GM18508 (cell line): ENCODE results near the gene NOP9.

Source experiments
- ATAC-seq: cut with Tn5 transposase; IDR thresholded peaks from one replicate; pipeline ENCODE4 v1.9.1; 2021; ENCODE audit warnings: moderate number of reproducible peaks; ENCODE audit not compliant: insufficient read depth, unreplicated experiment

Gene NOP9, protein sequence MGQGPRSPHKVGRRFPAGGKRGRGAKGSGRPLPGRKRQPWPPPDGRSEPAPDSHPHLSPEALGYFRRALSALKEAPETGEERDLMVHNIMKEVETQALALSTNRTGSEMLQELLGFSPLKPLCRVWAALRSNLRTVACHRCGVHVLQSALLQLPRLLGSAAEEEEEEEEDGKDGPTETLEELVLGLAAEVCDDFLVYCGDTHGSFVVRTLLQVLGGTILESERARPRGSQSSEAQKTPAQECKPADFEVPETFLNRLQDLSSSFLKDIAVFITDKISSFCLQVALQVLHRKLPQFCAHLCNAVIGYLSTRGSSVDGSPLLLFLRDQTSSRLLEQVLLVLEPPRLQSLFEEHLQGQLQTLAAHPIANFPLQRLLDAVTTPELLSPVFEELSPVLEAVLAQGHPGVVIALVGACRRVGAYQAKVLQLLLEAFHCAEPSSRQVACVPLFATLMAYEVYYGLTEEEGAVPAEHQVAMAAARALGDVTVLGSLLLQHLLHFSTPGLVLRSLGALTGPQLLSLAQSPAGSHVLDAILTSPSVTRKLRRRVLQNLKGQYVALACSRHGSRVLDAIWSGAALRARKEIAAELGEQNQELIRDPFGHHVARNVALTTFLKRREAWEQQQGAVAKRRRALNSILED

DNA sequence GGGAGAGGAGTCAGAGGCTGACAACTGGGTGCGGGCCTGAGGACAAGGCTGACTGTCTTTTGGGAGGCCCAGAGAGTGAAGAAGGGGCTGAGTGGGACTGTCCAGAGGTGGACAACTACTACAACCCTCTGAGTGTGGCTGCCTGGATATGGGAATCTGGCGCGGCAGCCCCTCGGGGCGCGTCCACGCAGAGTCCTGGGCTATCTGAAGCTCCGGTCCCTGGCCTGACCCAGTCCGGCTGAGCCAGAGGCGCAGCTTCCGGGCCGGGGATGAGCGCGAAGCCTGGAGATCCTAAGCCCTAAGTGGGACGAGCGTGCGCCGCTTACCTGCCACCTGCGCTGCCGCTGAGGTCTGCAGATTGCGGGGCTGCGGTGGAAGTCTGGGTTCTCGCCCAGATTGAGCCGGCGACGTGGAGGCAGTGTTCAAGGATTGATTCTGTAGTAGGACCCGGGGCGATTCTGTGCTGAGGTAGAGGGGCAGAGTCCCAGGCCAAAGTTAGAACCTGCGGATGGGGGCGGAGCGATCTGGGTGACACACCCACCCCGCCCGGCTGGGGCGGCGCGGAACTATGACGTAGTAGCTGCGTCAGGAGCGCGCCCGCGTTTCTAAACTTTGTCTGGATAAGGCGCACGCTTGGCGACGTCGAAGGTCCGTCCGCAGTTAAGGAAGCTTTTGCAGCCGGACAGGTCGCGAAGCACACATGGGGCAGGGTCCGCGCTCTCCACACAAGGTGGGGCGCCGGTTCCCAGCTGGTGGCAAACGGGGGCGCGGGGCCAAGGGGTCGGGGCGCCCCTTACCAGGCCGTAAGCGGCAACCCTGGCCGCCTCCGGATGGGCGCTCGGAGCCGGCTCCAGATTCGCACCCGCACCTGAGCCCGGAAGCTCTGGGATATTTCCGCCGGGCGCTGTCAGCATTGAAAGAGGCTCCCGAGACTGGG is at the start of gene NOP9, which contains the start of gene DHRS1:
NOP9 (plus strand) TSS at position 596 of the 937 bp plus-strand sequence; CDS start at position 701, 105 bp downstream.
DHRS1 (minus strand) TSS at position 526 of the 937 bp plus-strand sequence. CDS start 674 bp downstream, outside the sequence.
- no peak for ATAC-seq

GRCh38 chr14:24250354-24250753 is 49.3 kb upstream of the NOP9 start:
- ATAC-seq, result no peak

DNA sequence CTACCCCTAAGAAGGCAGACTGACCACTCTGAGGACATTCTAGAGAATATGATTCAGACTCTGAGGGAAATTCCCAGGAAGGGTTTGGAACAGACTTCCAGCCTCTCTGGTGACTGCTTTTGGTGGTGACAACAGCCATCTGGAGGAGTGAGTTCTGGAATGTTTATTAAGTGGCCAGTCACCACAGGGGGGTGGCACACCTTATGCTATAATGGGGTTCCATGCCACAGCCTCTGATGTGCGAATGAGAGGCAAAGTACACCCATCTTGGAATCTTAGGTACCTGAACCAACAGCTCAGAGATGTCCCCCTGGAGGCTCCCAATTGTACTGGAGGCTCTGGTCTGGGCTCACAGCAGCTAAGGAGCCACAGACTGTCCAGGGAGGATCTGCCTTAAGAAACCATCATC is 47.8 kb upstream of the NOP9 start:
- ATAC-seq, result no peak

- ATAC-seq, result no peak
These were observed 47.1 kb upstream of the NOP9 start for GRCh38 chr14:24252289-24253124.

- ATAC-seq, result no peak
These were observed 45.7 kb upstream of the NOP9 start for GRCh38 chr14:24253936-24254335.

GRCh38 chr14:24254630-24255392 is 44.8 kb upstream of the NOP9 start:
- ATAC-seq, result no peak

- ATAC-seq, result no peak
These were observed 44.2 kb upstream of the NOP9 start for GRCh38 chr14:24255438-24255837.

- no peak for ATAC-seq
These were observed 43.5 kb upstream of the NOP9 start for GRCh38 chr14:24255931-24256711.

DNA sequence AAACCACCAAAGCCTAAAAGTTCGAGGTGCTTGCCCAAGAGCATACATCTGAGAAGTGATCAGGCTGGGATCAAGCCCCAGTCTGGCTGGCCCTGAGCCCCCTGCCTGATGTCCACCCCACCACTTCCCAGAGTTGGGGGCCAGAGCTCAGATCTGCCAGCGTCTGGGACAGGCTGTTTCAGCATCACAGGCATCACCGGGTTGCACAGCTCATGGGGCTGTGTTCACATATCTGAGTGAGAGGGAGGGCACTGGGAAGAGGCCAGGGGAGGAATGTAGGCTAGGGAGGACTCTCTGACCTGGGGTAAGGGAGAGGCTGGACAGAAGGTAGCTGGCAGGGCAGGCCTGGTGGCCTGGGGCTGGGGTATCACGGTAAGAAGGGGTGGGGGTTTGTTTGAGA is 42.7 kb upstream of the NOP9 start:
- ATAC-seq, result no peak

DNA sequence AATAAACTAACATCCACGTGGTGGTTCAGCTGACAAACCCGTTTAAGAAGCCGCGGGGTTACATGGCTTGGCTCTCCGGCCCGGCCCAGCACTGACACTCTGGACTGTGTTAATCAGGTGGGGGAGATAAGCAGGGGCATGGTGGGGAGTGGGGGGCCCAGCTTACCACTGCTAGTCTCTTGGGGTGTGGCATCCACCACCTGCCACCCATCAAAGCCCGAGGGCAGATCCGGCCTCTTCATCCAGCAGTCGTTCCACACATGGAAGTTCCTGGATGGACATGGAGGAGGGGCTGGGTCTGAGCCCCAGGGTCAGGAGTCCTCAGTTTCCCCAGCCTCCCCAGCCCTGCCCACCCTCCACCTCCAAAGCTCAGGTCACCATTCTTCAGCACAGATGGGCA is 41.5 kb upstream of the NOP9 start:
- ATAC-seq, result no peak

DNA sequence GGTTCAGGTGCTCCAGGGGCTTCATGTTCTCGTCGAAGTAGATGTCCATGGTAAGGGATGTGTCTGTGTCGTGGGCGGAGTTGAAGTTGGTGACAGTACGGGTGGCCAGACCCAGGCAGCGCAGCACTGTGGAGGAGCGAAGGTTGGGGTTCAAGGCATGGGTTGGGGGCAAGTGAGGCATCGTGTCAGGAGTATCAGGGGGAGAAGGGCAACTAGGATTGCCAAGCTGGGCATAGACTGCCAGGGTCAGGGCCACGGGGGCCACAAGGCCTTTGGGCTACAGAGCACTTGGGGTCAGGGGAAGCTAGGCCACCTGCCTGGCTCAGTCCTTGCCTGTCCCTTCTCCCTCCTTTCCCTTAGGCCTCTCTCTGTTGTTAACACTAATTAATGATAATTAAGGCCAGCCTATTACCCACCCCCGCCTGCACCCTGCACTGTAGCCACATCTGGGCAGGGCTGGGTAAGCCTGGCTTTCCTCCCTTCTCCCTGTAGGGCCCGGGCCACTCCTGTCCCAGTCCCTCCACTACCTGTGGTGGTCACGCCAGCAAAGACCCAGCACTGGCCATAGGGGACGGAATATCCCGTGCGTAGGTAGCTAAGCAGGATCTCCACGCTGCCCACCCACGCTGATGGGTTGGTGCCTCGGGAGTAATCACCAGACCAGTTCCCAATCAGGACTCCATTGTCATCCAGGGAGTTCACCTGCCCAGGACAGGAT is 40.9 kb upstream of the NOP9 start:
- ATAC-seq, result no peak

GRCh38 chr14:24259282-24260025 is 40.2 kb upstream of the NOP9 start:
- ATAC-seq, result no peak

DNA sequence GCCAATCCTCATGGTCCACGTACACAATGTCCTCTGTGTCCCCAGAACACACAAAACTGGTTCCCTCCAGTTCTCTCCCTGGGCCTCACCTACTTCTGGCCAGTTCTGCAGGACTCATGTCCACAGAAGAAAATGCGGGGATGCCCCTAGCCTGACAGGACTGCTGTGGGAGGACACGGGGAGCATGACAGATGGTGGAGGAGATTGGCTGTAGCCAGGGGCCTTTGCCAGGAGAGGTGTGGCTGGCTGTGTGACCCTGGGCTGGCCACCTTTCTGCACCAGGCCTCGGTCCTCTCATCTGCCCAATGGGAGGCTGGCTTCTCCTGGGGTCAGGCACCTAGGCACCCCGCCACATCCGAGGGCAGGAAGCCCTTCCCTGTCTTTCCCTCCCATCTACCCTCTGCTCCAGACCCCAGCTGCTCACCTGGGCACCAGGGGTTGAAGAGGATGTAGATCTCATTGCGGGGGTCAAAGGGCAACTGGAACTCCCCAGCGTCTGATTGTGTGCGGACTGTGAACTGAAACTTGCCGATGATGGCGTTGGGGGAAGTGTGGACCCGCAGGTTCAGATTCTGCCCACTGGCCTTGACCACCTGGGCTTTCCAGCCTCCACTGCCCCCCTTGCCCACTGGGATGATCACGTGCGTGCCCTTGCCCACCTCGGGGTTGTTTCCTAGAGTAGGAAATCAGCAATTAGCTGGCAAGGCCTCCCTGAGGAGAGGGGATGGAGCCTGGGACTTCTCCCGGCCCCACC is 39.4 kb upstream of the NOP9 start:
- no peak for ATAC-seq

- ATAC-seq, result no peak
These were observed 38.9 kb upstream of the NOP9 start for GRCh38 chr14:24260780-24261157.

DNA sequence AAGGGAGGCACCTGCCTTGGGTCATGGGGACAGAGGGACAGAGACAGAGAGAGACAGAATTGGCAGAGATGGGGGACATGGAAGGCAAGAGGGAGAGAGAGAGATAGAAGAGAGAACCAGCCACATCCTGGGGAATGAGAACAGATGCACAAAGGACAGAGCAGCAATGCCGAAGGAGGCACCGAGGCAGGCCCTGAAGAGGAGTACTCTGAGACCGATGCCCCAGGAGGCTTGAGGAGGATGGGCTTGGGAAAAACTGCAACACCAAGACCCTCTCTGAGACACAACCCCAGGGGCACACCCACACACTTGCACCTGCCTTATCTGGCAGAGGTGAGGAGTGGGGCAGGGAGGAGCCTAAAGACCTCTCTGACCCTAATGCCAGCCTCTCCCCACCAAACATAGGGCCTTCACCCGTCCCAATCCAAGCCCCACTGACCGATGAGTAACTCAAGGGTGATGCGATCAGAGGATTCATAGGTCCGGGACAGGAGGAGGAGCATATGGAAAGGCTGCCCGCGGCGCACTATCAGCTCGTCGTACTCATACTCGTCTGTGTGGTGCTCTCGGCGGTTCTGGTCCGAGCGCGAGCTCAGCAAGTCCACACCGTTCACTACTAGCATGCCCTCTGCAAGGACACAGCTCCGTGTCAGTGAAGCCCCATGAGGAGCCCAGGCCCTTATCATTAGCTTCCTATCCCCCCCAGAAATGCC is 38.2 kb upstream of the NOP9 start:
- ATAC-seq, result no peak

DNA sequence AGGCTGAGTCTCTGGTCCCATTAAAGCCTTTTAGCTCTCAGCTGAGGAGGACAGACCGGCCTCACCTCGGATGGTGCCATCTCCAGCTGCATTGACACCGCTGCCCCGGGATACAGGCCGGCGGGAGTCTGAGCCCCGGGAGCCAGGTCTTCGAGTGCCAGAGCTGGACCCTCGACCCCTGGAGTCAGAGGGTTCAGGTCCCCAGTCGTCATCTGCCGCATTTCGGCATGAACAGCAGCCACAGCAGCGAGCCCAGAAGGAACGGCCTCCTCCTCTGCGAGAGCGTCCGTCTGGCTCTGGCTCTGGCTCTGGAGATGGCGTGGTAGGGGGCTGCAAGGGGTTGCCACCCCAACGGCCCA is 37.7 kb upstream of the NOP9 start:
- ATAC-seq, result no peak
